GM19455 (cell line): ENCODE data around the gene PCDHGA3.
"Not testable (repeated sequence)": the region's sequence is repeated elsewhere in the genome, so short reads cannot be mapped to it uniquely, and the experiment has no call there.

Experiments
- ATAC-seq: cut with Tn5 transposase; IDR thresholded peaks from one replicate; pipeline ENCODE4 v1.9.1; 2021; ENCODE audit not compliant: unreplicated experiment

Gene PCDHGA3

DNA sequence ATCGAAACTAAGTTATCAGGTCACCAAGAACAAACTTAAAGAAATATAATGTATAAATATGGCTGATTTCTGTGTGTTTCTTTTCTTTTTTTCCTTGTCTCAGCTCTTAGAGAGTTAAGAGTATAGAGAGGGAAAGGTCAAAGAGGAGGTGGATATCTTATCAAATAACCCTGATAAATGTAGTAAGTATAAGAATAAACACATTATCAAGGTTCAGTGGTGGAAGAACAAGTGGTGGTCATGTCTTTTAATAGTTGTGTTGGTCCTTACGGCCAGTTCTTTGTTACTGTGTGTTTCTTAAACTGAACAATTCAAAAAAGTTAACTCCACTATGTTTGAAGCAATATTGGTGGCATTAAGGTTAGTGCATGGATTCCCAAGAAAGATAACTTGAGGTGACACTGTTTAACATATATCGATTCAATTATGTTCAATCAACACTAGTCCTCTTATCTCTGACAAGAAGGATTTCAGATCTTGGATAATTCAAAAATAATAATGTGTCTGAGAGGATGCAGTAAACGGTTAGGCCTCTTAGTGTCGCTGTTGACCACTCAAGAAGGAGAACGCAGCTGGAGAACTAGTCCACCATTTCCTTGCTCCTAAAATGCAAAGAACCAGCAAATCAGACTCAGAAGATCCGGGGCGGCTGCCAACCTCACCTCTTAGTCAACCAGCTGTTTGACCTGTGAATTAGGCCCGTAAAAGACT lies at the start of gene PCDHGA3:
Gene PCDHGA3 (plus strand): TSS at position 588 of the 711 bp plus-strand sequence. CDS start 205 bp downstream, outside the sequence.
- ATAC-seq, result no peak

DNA sequence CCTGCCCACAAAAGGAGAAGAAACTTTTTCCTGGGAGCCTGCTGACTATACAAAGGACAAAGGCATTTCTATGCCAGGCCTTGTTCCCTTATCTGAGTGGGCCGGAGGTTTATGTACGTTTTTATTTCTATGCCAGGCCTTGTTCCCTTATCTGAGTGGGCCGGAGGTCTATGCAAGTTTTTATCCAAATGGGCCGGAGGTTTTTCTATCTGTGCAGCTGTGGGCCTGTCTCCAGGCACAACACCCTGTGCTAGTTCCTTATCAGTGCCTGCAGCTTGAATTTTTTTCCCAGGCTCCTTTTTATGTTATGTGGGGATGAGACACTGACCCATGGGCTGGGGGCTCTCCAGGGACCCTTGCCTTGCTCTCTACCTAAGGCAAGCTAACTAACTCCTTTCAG lies 45.3 kb upstream of the PCDHGA3 start:
- ATAC-seq, result no peak

DNA sequence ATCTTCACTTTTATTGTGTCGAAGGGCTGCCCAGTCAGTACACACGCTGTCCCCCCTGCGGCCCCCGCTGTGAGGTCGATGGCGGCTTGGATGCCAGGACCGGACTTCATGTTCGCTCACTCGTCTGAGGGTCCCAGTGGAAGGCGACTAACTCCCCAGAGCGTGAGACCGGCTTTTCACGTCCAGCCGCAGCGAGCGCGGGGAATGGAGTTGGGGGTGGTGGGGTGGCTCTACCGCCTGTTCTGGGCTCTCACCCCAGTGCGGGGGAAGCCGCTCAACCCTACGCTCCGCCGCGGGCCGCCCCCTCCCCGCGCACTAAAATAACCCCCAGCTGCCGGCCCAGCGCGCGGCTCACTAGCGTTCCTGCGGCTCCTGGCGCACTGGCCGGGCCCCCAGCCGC lies 39.9 kb upstream of the PCDHGA3 start, which contains the start of gene SLC25A2:
Gene SLC25A2 (minus strand): TSS at position 294 of the 400 bp plus-strand sequence. CDS start 184 bp downstream, at position 110.
- no peak for ATAC-seq

- no peak for ATAC-seq
Measured at GRCh38 chr5:141306630-141307029, 37.0 kb upstream of the PCDHGA3 start.

DNA sequence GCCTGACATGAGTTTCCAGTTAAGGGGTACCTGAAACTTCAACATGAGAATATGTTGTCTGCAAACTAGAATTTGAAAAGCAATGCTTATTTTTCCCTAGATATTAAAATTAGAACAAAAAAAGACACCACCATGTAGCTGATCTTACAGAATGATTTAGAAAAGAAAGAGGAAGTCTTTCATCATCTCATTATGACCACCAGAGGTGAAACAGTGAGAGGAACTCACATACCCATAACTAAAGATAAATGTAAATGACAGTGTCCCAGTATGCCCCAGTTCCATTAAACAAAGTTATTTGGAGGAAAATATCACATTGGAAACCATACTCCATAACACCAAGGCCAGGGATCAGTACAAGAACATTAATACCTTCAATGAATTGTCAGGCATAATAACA lies 29.9 kb upstream of the PCDHGA3 start:
- ATAC-seq, result no peak

- not testable (repeated sequence) for ATAC-seq
Measured at GRCh38 chr5:141316963-141317362, 26.7 kb upstream of the PCDHGA3 start.

DNA sequence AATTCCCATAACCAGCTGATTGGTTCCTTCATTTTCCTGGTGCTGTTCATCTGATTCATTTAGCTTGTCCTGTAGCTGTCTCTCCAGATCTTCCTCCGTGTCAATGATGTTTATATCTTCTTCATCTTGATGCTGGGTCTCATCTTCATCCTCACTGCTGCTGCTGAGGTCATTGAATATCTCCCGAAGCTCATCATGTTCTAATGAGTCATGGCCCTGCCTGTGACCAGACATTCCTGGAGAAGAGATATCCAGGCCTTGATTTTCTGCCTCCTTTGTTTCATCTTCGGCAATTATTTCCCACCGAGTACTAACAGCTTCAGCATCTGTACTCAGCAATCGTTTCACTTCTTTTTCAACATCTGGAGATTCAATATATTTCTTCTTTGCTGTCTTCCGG lies 24.4 kb upstream of the PCDHGA3 start:
- ATAC-seq, result no peak

GRCh38 chr5:141319699-141320098 lies 23.9 kb upstream of the PCDHGA3 start:
- ATAC-seq, result no peak

DNA sequence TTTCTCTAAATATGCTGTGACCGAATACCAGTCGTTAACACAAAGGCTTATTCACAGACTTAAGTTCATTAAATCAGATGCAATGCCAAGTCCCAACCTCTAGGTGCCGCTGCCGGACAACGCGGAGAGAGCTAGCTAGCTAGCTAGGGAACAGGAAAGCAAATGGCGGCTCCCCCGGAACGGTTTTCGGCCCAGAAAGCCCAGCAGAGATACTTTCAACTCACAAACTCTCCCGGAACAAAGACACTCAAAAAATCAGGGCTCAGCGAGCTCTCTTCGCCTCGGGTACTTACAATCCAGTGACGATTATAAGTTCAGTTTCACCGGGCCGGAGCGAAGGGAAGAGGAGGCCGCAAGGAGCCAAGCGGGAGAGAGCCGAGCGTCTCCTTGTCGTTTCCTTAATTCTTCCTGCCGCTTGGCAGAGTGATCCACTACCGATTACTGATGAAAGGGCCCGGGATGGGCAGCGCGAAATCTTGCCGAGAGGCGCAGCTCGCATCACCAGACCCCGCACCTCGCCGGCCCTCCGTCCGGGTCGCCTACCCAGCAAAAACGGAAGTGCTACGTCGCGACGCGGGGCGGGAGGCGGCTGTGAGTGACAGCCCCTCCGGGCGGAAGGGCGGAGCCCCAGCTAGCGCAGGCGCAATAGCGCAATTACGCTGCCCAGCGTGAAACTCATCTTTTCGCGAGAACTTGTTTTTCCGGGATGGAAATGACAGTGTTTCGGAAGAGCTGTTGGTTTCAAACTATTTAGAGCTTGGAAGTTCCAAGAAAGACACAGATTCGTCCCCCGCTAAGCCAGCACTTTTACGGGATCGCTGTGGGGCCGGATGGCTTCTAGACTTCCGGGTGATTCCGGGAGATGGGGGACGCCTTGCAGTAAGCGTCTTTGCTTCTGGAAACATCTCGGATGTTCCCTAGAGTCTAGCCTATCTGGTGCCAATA lies 23.1 kb upstream of the PCDHGA3 start, which contains the start of gene TAF7:
Gene TAF7 (minus strand): TSS at position 560 of the 945 bp plus-strand sequence. CDS start 740 bp downstream, outside the sequence.
- ATAC-seq, result peak; percentile 94

DNA sequence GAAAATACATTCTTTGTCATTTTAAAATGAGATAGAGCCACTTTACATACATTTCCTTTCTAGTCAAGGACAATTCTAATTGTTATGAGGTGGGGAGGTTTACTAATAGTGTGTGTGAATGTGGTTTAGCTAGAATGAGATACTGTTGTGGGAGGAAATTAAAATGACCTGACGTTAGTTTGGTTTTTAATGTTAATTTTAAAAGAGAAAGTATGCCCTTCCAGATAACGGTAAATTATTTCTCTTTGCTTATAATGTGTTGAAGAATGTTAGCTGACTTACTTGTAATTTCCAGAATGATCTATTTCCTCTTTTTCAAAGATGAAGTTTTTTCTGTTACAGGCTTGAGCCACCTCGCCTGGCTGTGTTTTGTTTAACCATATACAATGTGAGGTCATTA lies 21.4 kb upstream of the PCDHGA3 start:
- ATAC-seq, result no peak

DNA sequence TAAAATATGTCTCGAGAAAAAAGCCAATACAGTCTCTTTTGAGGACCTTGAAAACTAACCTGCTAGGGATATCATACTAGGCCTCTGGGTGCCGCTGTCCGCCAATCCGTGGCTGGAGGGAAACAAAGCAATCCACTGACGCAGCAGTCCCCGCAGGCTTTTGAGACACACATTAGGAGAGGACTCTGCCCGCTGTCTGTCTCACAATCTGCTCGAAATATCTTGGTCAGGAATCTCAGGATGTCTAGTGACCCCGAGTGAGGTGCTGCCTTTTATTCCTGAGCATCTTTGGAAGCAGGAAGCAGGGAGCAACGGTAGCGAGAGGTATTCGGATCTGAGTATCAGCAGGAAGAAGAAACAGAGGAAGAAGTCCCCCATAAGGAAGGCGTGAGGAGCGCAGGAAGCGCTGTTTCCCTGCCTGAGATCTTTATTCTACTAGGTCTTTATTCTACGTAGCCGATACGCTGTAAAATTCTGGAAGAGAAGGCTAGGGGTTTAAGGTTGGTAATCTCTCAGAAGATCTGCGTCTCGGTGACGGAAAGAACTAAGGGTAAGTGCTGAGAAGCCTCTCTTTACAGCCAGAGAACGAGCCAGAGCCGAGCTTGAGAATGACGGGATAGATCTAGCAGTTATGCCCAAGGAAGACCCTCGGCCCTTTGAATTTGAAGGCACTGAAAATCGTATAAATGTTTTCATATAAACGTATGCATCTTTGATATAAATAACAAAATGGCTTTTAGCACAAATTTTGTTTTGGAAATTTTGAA lies 17.4 kb upstream of the PCDHGA3 start:
- peak; percentile 96 for ATAC-seq

- no peak for ATAC-seq
Measured at GRCh38 chr5:141328231-141328630, 15.4 kb upstream of the PCDHGA3 start.

DNA sequence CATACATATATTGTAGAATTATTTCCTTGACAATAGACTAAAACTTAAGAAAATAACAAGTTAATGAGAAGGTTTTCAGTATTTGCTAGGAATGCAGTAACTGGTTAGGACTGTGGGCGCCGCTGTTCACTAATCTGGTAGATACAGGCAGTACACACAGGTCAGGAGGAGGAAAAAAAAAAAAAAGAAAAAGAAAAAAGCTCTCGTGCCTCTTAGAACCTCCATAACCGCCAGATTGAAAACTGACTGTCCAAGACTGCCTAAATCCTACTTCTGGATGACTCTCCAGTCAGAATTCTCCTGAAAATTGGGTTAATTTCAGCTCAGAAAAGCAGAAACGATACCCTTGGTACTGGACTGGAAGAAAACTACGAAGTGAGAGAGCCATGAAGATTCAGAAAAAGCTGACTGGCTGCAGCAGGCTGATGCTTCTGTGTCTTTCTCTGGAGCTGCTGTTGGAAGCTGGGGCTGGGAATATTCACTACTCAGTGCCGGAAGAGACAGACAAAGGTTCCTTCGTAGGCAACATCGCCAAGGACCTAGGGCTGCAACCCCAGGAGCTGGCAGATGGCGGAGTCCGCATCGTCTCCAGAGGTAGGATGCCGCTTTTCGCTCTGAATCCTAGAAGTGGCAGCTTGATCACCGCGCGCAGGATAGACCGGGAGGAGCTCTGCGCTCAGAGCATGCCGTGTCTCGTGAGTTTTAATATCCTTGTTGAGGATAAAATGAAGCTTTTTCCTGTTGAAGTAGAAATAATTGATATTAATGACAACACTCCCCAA lies 13.1 kb upstream of the PCDHGA3 start, which contains the start of gene PCDHGA1:
Gene PCDHGA1 (plus strand): TSS at position 216 of the 782 bp plus-strand sequence.
- ATAC-seq, result no peak

DNA sequence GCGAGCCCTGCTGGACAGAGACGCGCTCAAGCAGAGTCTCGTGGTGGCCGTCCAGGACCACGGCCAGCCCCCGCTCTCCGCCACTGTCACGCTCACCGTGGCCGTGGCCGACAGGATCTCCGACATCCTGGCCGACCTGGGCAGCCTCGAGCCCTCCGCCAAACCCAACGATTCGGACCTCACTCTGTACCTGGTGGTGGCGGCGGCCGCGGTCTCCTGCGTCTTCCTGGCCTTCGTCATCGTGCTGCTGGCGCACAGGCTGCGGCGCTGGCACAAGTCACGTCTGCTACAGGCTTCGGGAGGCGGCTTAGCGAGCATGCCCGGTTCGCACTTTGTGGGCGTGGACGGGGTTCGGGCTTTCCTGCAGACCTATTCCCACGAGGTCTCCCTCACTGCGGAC lies 11.1 kb upstream of the PCDHGA3 start:
- not testable (repeated sequence) for ATAC-seq

DNA sequence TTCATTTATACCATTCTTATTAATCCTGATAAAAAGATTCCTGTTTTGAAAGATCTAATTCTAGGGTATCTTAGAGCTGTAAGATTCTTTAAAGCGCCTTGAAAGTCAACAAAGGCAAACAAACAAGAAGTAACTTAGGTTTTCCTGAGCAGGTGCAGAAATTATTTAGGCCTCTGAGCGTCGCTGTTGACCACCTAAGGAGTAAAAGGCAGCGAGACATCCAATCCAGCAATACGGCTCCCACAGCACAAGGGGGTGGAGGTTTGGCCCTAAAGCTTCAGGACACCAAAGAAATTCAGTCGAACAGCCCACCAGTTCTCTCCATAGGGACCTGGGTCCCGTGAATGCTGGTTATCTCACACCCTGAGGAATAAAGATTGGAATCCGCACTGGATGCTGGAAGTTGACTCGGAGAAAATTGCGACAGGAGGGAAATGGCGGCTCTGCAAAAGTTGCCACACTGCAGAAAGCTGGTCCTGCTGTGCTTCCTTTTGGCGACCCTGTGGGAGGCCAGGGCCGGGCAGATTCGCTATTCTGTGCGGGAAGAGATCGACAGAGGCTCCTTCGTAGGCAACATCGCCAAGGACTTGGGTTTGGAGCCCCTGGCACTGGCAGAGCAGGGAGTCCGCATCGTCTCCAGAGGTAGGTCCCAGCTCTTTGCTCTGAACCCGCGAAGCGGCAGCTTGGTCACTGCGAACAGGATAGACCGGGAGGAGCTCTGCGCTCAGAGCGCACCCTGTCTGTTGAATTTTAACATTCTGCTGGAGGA lies 4.9 kb upstream of the PCDHGA3 start, which contains the start of gene PCDHGA2:
Gene PCDHGA2 (plus strand): TSS at position 223 of the 769 bp plus-strand sequence.
- ATAC-seq, result no peak

DNA sequence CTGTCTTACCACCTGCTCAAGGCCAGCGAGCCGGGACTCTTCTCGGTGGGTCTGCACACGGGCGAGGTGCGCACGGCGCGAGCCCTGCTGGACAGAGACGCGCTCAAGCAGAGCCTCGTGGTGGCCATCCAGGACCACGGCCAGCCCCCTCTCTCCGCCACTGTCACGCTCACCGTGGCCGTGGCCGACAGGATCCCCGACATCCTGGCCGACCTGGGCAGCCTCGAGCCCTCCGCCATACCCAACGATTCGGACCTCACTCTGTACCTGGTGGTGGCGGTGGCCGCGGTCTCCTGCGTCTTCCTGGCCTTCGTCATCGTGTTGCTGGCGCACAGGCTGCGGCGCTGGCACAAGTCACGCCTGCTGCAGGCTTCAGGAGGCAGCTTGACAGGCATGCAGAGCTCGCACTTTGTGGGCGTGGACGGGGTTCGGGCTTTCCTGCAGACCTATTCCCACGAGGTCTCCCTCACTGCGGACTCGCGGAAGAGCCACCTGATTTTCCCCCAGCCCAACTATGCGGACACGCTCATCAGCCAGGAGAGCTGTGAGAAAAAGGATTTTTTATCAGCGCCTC lies 2.8 kb upstream of the PCDHGA3 start:
- not testable (repeated sequence) for ATAC-seq

DNA sequence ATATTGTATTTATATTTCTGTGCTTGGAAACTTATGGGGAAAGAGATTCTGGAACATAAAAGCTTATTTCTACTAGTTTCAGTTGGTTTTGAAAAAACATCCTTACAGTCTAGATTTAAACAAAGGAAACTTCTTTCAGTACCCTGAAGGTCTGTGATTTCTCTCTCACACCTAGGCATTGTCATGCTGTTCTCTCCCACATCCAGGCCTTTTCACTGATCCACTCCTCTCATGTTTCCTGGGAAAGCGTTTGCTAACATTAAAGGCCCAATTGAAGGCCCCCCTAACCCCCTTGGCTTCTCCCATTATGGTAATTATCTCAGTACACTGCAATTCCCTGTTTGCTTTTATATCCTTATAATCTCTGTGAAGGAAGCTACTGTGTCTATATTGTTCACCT lies 856 bp upstream of the PCDHGA3 start:
- no peak for ATAC-seq

- ATAC-seq, result no peak
Measured at GRCh38 chr5:141343953-141344463, 379 bp downstream of the PCDHGA3 start.

DNA sequence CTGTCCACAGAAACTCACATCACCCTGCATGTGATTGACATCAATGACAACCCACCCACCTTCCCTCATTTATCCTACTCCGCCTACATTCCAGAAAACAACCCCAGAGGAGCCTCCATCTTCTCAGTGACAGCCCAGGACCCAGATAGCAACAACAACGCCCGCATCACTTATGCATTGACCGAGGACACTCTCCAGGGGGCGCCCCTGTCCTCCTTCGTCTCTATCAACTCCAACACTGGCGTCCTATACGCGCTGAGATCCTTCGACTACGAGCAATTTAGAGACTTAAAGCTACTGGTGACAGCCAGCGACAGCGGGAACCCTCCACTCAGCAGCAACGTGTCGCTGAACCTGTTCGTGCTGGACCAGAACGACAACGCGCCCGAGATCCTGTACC lies 1.7 kb downstream of the PCDHGA3 start:
- ATAC-seq, result no peak
